K562 (cell line): Measurements from ENCODE around the gene SYNE1.

Experiments used
- CTCF ChIP-seq, 3 experiments: IDR thresholded peaks in 2 of 3; conservative IDR thresholded peaks in 1 of 3; 2 replicates each; pipeline ENCODE4 v1.5.1; 2011 to 2012; ENCODE audit warnings: low read length in 3 of 3, mild to moderate bottlenecking in 3 of 3, control low read depth in 2 of 3, improper control_type of control experiment in 1 of 3, inconsistent platforms in 1 of 3, low read depth in 1 of 3, mixed read lengths in 1 of 3, moderate library complexity in 1 of 3; ENCODE audit not compliant: insufficient read depth in 2 of 3
- HMG20B ChIP-seq: fragments of 250-450 bp; sonication (Bioruptor Pico); IDR thresholded peaks from 2 replicates; pipeline ENCODE4 v1.5.0; 2021; ENCODE audit warnings: mild to moderate bottlenecking
- SNAPC5 ChIP-seq: fragments of 250-450 bp; sonication (Bioruptor Pico); IDR thresholded peaks from 2 replicates; pipeline ENCODE4 v1.8.0; 2021; ENCODE audit warnings: moderate library complexity, mild to moderate bottlenecking, inconsistent platforms
- USF1 ChIP-seq: sonication (generic); formaldehyde crosslinking; IDR thresholded peaks from 2 replicates; pipeline ENCODE4 v1.9.0; 2022; ENCODE audit warnings: mild to moderate bottlenecking, missing genetic modification reagents

GRCh38 chr6:152632121-152632782, 4.9 kb downstream of the SYNE1 start:
- no peak for TF ChIP-seq USF1 (CRISPR knock-in tag)
- no peak for TF ChIP-seq HMG20B
- TF ChIP-seq SNAPC5 (CRISPR knock-in tag): no peak
- TF ChIP-seq CTCF (IDR thresholded peaks at IDR 0.05 in 2 of 3, conservative IDR thresholded peaks at IDR 0.05 in 1 of 3; ENCODE audit: insufficient read depth in 2 of 3, low read depth in 1 of 3, low read length in 3 of 3): no peak
